ENCODE results near the gene FBXL20.
"Not testable (repeated sequence)": the region's sequence is repeated elsewhere in the genome, so short reads cannot be mapped to it uniquely, and the experiment has no call there.

FBXL20 gene

DNA sequence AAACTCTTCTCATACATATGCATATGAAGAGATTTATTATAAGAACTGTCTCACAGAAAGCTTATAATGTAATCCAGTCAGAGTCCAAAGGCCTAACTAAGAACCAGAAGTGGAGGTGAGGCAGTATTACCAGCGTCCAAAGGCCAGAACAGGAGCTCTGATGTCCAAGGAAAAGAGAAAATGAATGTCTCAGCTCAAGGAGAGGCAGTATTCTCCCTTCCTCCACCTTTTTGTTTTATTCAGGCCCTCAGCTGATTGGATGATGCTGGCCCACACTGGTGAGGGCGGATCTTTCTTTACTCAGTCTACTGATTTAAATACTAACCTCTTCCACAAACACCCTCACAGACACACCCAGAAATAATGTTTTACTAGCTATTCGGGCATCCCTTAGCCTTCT, 43.4 kb downstream of the FBXL20 start:
- TF ChIP-seq, protein P1, sequence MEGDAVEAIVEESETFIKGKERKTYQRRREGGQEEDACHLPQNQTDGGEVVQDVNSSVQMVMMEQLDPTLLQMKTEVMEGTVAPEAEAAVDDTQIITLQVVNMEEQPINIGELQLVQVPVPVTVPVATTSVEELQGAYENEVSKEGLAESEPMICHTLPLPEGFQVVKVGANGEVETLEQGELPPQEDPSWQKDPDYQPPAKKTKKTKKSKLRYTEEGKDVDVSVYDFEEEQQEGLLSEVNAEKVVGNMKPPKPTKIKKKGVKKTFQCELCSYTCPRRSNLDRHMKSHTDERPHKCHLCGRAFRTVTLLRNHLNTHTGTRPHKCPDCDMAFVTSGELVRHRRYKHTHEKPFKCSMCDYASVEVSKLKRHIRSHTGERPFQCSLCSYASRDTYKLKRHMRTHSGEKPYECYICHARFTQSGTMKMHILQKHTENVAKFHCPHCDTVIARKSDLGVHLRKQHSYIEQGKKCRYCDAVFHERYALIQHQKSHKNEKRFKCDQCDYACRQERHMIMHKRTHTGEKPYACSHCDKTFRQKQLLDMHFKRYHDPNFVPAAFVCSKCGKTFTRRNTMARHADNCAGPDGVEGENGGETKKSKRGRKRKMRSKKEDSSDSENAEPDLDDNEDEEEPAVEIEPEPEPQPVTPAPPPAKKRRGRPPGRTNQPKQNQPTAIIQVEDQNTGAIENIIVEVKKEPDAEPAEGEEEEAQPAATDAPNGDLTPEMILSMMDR (IDR thresholded peaks at IDR 0.05; ENCODE audit: low read depth, low read length): no peak

GRCh38 chr17:39357488-39357887, 43.9 kb downstream of the FBXL20 start:
- TF ChIP-seq, protein P1 (IDR thresholded peaks at IDR 0.05; ENCODE audit: low read depth, low read length): no peak

More for the DNA sequence above, 43.4 kb downstream of the FBXL20 start:
- no peak overlapping the region for H3K4me3 ChIP-seq (ENCODE audit: low read depth, low read length)

GRCh38 chr17:39352986-39353385, 48.4 kb downstream of the FBXL20 start:
- TF ChIP-seq, protein P1 (IDR thresholded peaks at IDR 0.05; ENCODE audit: low read depth, low read length): no peak
- H3K4me3 ChIP-seq (ENCODE audit: low read depth, low read length): no peak overlapping the region

More at GRCh38 chr17:39357488-39357887, 43.9 kb downstream of the FBXL20 start:
- no peak overlapping the region for H3K4me3 ChIP-seq (ENCODE audit: low read depth, low read length)

GRCh38 chr17:39352511-39352910, 48.9 kb downstream of the FBXL20 start:
- TF ChIP-seq, protein P1 (IDR thresholded peaks at IDR 0.05; ENCODE audit: low read depth, low read length): no peak

GRCh38 chr17:39351508-39351907, 49.9 kb downstream of the FBXL20 start:
- TF ChIP-seq, protein P1 (IDR thresholded peaks at IDR 0.05; ENCODE audit: low read depth, low read length): no peak
- H3K4me3 ChIP-seq (ENCODE audit: low read depth, low read length): no peak overlapping the region

More at GRCh38 chr17:39352511-39352910, 48.9 kb downstream of the FBXL20 start:
- H3K4me3 ChIP-seq (ENCODE audit: low read depth, low read length): no peak overlapping the region

GRCh38 chr17:39349246-39349645, 52.2 kb downstream of the FBXL20 start:
- TF ChIP-seq, protein P1 (IDR thresholded peaks at IDR 0.05; ENCODE audit: low read depth, low read length): no peak
- H3K4me3 ChIP-seq (ENCODE audit: low read depth, low read length): no peak overlapping the region

DNA sequence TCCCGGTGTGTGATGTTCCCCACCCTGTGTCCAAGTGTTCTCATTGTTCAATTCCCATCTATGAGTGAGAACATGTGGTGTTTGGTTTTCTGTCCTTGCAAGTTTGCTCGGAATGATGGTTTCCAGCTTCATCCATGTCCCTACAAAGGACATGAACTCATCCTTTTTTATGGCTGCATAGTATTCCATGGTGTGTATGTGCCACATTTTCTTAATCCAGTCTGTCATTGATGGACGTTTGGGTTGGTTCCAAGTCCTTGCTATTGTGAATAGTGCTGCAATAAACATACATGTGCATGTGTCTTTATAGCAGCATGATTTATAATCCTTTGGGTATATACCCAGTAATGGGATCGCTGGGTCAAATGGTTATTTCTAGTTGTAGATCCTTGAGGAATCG, 54.6 kb downstream of the FBXL20 start:
- not testable (repeated sequence) for H3K4me3 ChIP-seq (ENCODE audit: low read depth, low read length)

DNA sequence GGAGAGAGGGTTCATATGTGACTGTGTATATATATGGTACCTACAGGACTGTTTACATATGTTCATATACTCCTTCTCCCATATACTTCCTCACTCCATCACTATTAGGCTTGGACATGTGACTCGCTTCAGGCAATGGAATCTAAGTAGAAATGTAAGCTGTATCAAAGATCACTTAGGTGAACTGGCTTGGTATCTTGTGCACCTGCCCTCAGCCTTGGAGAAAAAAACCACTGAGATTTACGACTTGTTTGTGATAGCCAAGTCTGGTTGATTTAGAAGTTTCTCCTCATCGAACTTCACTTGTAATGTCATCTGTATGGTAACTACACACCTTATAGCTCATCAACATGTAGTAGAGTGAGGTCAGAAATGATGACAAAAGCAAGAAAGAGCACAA, 59.9 kb downstream of the FBXL20 start:
- TF ChIP-seq, protein P1 (IDR thresholded peaks at IDR 0.05; ENCODE audit: low read depth, low read length): no peak
- no peak overlapping the region for H3K4me3 ChIP-seq (ENCODE audit: low read depth, low read length)

Data from WI38 (cell line).